Cardiac septum (tissue), 1 donor: ENCODE data around the gene SHISA5. TPM values are rescaled to one million over a fixed set of nuclear protein-coding genes. Genes with fewer than 3 reads are reported as not detected.
A peak's percentile ranks its signal among the peaks of the same experiment; 100 is the strongest.

Experiments used
- DNase-seq: peaks from one replicate; pipeline ENCODE4 v3.0.0-alpha.2; 2020; ENCODE audit warnings: low spot score
- intact Hi-C: fragments of 100-400 bp; cut with DNase I; formaldehyde crosslinking; loops from one replicate; pipeline ENCODE4 v1.14.0; 2022
- total RNA-seq: library from RNA; stranded (reverse); fragmentation: NEBNext Ultra II Directional; extraction: Animal tissue kit (Norgen Biotek cat#: 25700); gene quantifications from one replicate; pipeline ENCODE4 v1.2.1, GENCODE V29; 2021
- donor health status: DM: no; HTN: no; CAD: no.

SHISA5 gene
- total RNA-seq, 1 donor from 2014 or later = 47.8 TPM

DNA sequence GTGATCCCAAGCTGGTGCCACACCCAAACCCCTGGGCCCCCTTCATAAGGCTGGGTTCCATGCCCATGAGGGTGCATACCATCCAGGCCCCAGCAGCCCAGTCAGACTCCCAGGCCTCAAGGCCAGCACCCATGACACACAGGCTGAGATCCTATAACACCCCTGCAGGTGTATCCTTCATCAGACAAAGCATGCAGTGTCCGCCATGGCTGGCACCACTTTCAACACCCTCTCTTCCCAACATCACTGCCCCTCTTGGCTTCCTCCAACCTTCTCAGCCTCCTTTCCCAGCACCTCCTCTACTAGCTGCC lies 67.5 kb downstream of the SHISA5 start:
- intact Hi-C loops = loop anchor here (1.0 to 5.0 kb wide), 3 partner anchors 35 to 204 kb away; no protein-coding TSS in a partner anchor
- no peak for DNase-seq

DNA sequence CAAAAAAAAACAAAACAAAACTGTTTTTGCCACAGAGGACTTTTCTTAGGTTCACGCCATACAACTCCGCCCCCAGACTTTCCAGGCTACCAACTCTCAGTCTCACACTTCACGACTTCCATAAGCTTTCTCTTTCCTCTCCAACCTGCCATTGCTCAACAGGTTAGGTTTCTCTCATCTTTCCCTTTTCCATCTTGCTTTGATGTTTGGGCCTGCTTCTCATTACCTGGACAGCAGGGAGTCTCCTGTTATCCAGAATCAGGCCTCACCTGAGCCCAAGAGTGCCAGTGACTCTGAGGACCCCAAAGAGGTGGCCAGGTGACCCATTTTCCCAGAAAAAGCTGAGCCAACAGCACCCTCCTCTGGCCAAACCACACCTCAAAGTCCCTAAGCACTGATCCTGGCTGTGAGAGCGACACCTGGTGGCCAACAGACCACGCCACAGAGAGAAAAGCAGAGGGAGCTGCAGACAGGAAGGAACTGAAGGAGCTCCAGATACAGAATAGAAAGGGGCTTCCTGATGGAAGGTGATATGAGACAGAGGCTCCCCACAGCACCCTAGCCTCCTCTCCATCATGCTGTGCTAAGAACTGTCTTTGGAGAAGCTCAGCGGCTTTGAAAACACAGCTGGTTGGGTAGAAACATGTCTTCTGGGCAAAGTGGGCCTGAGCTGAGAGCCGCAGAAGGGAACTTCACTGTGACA lies 68.0 kb downstream of the SHISA5 start:
- intact Hi-C loops = loop anchor here (1.0 to 5.0 kb wide), 3 partner anchors 35 to 204 kb away; no protein-coding TSS in a partner anchor
- peak; percentile 93 for DNase-seq

DNA sequence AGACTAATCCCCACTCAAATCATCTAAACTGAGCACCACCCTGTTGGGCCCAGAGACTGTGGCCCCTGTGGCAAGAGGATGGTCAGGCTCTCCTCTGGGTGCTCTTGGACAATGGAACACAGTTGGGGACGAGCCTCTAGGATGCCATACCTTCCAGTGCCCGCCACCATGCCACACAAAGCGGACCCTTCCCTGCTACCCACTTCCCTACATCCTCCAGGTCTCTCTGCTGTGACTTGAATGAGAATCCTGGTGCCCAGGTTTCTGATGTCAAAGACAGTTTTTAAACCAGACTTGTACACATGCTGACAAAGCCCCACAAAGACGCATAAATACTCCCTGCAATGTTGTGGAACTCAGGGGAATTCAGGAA lies 68.8 kb downstream of the SHISA5 start:
- intact Hi-C loops = loop anchor here (5.0 kb wide), 1 partner anchor 203 kb away; no protein-coding TSS in a partner anchor
- DNase-seq = no peak

DNA sequence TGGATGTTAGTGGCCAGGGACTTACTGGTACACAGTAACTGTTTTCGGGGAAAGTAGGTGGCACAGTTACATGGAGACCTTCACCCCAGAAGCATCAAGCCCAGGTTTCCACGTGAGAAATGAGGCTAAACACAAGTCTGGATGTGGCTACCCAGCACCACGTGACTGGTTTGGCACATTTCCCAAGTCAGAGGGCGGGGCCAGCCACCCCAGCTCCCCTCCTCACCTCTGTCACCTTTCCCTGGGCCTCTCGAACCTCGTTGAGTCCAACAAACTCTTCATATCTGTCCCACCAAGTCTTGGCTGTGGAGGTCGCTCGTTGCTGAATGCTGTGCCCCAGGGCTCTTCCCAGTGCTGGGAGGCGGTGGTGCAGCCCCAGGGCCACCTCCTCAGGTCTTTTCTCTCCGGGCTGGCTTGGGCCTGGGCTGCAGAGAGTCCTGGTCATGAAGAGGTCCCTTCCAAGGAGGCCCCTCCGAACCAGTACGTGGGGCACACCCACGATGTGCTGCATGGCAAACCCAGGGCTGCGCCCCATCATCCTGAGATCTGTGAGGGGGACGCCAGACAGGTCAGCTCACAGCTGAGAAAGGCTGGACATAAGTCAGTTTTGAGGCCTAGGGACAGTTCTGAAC lies 69.3 kb downstream of the SHISA5 start:
- intact Hi-C loops = loop anchor here (5.0 kb wide), 1 partner anchor 202 kb away; no protein-coding TSS in a partner anchor
- DNase-seq = no peak

DNA sequence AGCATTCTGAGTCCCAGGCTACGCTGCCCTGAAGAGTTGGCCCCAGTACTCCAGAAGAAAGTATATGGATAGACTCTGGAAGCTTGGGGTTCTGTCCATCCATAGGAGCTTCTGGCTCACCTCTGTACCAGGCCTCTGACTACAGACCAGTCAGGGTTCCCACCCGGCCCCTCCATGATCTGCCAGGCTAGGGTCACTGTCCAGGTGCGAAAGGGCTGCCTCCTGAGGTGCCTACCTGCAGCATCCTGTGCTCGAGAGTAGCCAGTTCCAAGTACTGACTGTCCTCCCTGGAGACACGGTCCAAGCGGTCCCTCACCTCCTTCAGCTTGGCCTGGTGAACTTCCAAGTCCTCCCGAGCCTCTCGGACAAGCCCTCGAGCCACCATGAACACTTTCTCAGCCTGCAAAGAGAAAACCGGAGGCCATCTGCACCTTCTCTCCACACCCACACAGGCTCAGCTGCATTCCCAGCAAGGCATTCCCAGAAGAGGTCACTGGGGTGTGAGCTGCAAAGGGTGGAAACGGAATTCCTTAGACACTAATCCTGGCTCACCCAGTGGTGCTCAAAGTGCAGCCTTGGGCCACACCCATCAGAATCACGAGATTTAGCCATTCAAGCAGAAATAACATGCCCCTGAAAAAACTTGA lies 70.4 kb downstream of the SHISA5 start:
- intact Hi-C loops = no loop called here
- no peak for DNase-seq

DNA sequence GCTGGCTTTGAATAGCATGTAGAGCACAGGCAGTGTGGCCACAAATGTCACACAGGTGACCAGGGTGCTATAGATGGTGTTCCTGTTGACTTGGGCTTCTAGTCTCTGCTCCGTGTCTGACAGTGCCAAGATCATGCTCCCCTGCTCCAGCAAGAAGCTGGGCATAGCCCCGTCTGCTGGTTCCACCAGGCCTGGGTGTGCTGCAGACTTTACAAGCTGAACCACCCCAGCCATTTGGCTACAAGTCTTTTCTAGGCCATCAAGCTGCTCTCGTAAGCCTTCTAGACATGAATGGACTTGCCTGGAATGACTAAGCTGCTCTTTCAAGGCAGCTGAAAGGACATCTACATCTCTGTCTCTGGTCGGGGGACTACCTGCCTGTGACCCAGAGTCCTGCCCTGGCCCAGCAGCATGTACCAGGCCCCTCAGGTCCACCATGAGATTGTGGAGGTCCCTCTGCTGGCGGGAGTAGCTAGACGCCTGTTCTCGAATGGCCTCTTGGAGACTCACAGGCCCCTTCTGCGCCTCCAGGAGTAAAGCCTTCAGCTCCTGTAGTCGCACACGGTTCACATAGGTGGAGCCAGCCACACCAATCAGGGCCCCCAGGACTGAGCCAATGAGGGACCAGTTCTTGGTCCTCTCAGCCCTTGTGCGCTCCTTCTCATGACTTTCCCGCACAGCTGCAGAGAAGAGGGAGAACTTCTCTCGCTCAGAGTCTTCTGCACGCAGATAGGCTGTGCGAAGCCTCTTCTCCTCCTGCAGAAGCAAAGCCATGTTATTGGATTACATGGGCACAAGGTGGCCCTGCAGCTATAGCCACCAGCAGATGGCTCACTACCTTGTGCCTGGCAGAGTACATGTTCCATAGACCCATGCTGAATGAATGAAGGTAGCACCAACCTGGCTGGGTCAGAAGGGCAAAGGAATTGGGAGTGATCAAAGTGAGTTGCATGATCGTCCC lies 71.3 kb downstream of the SHISA5 start:
- intact Hi-C loops = no loop called here
- DNase-seq = no peak

DNA sequence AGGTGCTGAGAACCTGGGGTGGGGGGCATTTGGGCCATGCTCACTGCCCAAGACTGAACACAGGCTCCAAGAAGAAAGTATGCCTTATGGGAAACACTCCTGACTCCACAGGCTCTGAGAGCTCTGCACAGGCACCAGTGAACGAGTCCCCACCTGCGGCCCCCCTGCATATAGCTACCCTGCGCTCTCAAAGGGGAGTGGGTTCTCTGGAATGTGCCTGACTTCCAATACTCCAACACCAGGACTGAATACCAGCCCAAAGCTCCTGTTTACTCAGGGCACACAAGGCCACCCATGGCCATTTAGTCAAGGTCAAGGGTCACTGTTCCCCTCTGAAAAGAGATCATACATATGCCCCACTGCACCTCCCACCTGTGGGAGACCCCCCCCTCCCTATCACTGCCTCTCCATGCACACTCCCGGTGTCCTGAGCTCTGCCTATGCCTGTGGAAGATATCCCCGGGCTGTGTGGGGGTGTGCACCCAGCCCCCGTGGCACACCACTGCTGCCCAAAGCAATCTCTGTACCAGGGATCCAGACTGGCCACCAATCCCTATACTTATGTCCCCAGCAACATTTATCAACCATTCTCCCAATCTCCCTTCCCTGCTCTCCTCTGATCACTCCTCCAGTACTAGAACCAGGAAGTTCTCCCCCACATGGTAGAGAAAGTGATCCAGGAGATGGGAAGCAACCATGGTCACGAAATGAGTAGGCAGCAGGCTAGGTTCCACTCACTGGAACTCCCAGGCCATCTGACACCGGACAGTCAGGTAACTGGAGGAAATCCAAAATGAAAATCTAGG lies 72.5 kb downstream of the SHISA5 start:
- no peak for DNase-seq
- intact Hi-C loops = no loop called here

DNA sequence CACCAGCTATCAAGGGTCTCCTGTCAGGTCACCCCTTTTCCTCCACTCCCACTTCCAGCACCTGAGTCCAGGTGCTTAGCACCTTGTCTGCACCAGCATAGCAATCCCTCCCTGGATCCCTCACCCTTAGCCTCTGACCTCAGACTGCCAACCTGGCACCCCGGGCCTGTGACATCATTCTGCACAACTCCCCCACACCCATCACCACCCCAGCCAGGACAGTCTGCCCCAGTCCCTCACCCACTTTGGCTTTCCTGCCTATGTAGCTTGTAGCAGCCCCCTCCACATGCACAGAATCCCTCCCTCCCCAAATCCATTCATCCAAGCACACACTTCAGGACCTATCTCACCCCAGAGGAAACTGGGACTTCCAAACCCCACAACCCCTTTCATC lies 73.3 kb downstream of the SHISA5 start:
- no peak for DNase-seq
- intact Hi-C loops = no loop called here

DNA sequence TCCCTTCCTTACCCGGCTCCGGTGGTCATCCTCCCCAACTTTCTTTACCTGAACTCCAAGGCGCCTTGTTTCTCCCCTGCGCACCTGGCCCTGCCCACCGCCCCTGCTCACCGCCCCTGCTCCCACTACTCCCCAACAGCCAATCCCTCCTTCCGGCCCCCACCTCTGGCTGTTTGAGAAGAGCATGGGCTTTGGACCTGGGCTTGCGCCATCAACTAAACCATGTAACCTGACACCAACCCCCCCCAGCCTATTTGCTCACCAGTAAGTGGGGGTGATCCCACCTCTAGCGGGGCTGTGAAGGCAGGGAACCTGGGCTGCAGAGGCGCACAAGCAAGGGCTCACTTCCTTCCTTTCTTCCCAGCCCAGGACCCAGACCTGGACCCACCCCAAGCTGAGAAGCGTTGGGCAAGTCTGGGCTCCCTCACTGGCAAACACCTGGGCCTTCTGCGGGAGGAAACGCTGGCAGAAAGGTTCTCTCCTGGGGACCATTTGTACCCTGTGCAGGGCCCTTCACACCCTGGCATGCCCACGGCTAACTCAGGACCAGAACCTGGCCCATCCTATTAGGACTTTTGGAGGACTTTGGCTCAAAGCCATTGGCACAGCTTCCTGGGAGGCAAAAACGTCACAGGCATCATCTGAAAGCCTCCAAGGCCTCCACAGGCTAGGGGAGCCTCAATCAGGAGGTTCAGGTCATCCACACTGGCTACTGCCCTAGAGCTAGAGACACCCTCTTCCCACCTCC lies 73.8 kb downstream of the SHISA5 start, which contains the start of gene PLXNB1:
PLXNB1 (minus strand) TSS at position 127 of the 748 bp plus-strand sequence. CDS start 5,475 bp downstream, outside the sequence.
- intact Hi-C loops = no loop called here
- DNase-seq = no peak

DNA sequence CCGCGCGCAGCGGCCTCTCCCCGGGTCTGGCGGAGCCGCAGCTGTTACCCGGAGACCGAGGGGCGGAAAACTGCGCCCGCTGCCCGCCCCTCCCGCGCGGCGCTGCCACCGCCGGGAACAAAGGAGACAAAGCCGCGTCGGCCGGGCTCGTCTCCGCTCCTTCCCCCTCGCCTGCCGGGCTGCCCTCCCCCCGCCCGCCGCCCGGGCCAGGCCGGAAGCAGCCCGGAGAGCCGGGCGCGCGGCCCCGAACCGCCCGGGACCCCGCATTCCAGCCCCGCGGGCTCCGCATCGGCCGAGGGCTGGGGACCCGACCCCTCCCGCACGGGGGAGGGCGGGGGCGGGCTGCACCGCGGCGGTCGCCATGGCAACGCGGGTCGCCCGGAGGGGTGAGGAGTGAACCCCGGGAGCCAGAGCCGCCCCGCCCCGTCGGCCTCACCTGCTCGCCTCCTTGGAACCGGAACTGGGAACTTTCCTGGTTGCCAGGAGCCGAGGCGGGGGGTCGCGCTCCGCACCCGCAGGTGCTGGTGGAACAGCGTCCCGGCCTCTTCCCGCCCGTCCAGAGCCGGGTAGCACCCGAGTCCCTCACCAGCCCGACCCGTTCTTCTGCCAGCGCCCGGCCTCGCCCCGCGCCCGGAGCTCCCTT lies 74.5 kb downstream of the SHISA5 start:
- intact Hi-C loops = no loop called here
- peak; percentile 84 for DNase-seq

DNA sequence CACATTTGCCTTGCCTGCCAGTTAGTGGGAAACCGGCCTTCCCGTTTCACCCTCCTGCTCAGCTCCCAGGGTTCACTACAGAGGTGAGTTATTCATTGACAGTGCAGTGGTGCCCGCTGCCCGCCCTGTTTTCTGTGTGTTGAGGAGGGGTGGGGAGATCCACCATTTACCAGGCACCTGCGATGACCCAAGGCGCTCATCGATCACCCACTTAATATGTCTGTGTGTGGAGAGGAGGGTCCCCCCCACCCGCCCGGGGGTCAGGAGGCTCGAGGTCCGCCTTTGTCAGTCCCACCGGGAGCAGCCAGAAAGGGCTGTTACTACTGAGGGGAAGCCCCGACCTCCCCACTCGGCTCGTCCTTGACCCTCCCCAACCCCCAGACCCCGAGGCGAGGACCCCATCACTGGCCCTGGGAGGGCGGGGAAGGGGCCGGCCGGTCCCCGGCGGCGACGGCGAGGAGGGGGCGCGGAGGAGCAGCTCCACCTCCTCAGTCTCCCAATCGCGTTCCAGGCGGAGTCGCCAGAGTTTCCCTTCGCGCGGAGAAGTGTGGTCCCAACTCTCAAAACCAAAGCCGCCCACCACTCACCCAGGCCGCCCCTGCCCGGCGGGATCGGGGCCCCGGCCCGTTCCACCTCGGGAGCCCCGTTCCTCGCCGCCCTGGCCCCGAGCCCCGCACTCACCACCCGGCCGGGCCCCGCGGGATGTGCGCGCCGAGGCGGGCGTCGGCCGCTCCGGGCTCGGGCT lies 75.2 kb downstream of the SHISA5 start:
- DNase-seq = no peak
- intact Hi-C loops = no loop called here

DNA sequence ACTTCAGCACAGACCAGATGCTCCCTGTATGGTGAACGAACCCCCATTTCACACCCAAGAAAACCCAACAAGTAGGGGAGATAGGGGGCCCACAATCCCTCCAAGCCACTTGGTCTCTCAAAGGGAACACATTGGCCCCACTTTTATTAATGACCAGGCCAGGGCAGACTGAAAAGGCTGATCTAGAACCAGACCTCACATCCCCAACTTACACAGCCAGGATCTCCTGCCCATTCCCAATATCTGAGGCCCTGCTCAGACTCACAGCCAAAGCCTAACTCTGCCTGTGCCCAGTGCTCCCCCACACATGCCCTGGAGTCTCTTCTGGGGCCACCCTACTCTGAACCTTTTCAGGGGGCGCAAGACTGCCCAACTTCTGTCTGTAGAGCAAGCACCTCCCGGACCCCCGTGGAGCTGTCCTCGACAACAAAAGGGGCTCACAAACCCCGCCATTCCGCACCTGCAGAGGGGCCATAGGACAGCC lies 75.8 kb downstream of the SHISA5 start:
- intact Hi-C loops = no loop called here
- no peak for DNase-seq

DNA sequence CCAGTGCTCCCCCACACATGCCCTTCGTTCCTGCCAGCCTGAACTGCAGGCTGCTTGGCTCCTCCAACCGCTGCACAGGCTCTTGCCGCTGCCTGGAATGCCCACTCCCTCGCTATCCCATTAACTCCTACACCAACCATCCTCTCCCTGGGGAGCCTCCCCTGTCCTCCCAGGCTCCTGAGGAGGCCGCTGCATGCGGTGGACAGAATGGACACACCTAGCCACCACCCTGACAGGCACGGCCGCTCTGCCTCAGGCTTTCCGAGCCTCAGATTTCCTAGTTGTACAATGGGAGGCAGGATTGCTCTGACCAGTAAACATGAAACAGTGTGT lies 76.4 kb downstream of the SHISA5 start:
- intact Hi-C loops = no loop called here
- DNase-seq = no peak

DNA sequence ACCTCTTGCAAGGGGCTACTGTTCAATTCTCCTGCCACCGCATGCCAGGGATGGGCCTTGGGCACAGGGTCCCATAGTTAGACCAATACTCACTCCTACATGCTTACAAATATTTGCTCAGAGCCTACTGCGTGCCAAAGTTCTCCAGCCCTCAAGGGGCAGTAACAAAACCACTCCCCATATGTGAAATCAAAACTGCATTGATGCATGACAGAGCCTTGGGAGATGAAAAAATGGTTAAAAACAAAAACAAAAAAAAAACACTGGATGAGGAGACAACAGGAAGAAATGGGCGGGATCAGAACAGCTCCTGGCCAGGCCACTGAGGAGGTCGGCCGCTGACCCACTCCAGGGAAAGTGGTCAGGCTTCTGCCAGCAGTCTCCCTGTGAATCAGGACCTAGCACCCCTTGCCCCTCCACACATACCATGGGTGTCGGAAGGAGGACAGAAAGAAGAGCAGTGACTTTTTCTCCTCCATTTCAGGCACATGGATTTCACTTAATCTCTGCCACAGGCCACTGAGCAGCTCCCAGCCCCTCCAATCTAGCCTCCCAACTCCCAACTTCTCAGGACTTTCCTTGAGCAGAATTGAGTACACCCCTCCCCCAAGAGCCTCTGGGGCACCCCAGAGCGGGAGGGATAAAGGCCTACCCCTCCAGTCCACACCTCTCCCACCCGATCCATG lies 76.9 kb downstream of the SHISA5 start:
- intact Hi-C loops = no loop called here
- no peak for DNase-seq

DNA sequence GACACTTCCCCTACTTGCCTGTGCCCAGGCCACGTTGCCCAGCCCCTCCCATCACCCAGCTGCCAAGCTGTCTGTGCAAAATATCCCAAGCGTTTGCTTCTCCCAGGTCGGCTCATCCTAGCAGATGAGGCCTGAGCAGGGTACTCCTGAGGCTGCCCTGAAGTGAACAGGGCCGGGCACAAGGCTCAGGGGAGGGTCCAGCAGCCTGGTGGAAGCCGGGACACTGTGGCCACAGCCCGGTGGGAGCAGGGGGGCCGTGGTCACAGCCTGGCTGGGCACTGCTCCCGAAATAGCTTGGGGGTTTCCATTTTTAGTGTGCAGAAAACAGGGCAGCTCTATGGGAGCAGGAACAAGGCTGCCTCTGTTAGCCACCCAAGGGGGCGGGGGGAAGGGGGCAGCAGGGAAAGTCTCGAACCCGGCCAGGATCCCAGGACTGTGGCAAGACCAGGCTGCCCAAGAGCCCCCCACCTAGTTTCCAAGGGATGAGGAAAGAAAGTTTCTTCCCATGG lies 77.5 kb downstream of the SHISA5 start:
- intact Hi-C loops = no loop called here
- DNase-seq = peak; percentile 81

DNA sequence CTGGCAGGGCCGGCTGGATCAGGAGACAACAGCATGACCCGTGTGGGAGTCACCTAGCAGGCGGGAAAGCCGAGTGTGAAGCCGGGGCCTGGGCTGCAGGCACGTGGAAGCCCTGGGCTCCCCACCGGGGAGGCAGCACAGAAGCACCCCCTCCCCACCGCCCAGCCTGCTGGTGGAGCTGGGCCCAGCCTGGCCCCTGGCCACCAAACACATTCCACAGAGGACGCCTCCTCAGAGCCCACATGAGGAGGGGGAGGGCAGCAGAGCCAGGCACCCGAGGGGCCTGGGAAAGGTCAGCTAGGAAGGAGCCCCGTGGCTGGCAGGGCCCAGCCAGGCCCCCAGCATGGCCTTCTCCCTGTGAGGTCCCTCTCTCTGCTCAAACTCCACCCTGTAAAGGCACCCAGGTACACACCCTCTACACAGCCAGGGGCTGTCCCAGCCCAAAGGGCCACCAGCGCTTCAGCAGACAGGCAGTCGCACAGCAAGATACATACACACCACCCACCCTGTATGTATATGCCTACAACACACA lies 78.6 kb downstream of the SHISA5 start:
- no peak for DNase-seq
- intact Hi-C loops = no loop called here
